ENCODE measurements around the gene RBP7. TPM values are rescaled to one million over a fixed set of nuclear protein-coding genes. Genes with fewer than 3 reads are reported as not detected.

RBP7 gene
- polyA plus RNA-seq, 1 of the 3 experiments (the other 2 are of a cell fraction): 2.5 TPM

- TF ChIP-seq REST (IDR thresholded peaks at IDR 0.05; ENCODE audit: low read depth, low read length): no peak
Observed at GRCh38 chr1:9960011-9960410, 37.0 kb upstream of the RBP7 start (continued).

GRCh38 chr1:9960706-9961562 lies 36.1 kb upstream of the RBP7 start:
- Histone ChIP-seq H3K9me3 (no peaks in the 10 kb centered on the region), H3K4me1 (ENCODE audit: control insufficient read depth in 1 of 2, insufficient read depth in 2 of 2, low read depth in 1 of 2, low read length in 1 of 2) (peaks cover 0 to 5% of the 10 kb centered on the region in 2 experiments; a peak in 1 of 4 replicates), H3K27me3 (ENCODE audit: insufficient read depth) (no peaks in the 10 kb centered on the region), H3K27ac (ENCODE audit: low read depth in 2 of 2, low read length in 1 of 2) (no peak overlapping the region), H2AFZ (ENCODE audit: low read depth) (no peak overlapping the region), H3K4me2 (no peak overlapping the region), H3K9ac (no peak overlapping the region), H3F3A (replicated peaks; ENCODE audit: insufficient read depth) (no peaks in the 10 kb centered on the region), H4K20me1 (ENCODE audit: insufficient read depth) (no peaks in the 10 kb centered on the region), H3K79me2 (ENCODE audit: insufficient read depth) (no peaks in the 10 kb centered on the region), H3K4me3 (ENCODE audit: low read depth in 2 of 2, low read length in 1 of 2) (no peak overlapping the region), H3K9me2 (no peaks in the 10 kb centered on the region), H3K36me3 (replicated peaks in 1 of 2; ENCODE audit: control insufficient read depth in 1 of 2, insufficient read depth in 2 of 2, low read length in 1 of 2) (no peaks in the 10 kb centered on the region)
- POLR2A ChIA-PET: interaction anchor here (1.0 kb wide), 1 partner anchor 18 kb away, joined by 4 read pairs; the partner anchor contains the start of genes LZIC and NMNAT1
- 93% methylated on average over 10 of the region's 12 CpGs for WGBS (ENCODE audit: low lambda C conversion rate)
- TF ChIP-seq RCOR1 (IDR thresholded peaks at IDR 0.05; ENCODE audit: low read length): no peak
- TF ChIP-seq YY1 (IDR thresholded peaks at IDR 0.05; ENCODE audit: low read depth): no peak
- TF ChIP-seq FOSL2 (IDR thresholded peaks at IDR 0.05; ENCODE audit: borderline replicate concordance, low read depth): no peak
- TF ChIP-seq FOXM1 (IDR thresholded peaks at IDR 0.05; ENCODE audit: low read depth): no peak
- no peak for TF ChIP-seq TCF12 (IDR thresholded peaks at IDR 0.05)
- no peak for TF ChIP-seq GABPA (IDR thresholded peaks at IDR 0.05; ENCODE audit: low read depth)
- TF ChIP-seq REST (IDR thresholded peaks at IDR 0.05; ENCODE audit: low read depth, low read length): no peak
- no peak for TF ChIP-seq ELF1 (IDR thresholded peaks at IDR 0.05)
- no peak for TF ChIP-seq RFX5 (IDR thresholded peaks at IDR 0.05; ENCODE audit: low read length)
- no peak for TF ChIP-seq MXI1 (IDR thresholded peaks at IDR 0.05; ENCODE audit: low read depth, low read length)
- TF ChIP-seq, protein P1, sequence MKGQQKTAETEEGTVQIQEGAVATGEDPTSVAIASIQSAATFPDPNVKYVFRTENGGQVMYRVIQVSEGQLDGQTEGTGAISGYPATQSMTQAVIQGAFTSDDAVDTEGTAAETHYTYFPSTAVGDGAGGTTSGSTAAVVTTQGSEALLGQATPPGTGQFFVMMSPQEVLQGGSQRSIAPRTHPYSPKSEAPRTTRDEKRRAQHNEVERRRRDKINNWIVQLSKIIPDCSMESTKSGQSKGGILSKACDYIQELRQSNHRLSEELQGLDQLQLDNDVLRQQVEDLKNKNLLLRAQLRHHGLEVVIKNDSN (IDR thresholded peaks at IDR 0.05; ENCODE audit: borderline replicate concordance, low read depth): no peak
- DNase-seq: no peak
- CTCF ChIA-PET: interaction anchor here (0.8 to 2.2 kb wide), 4 partner anchors 10 to 249 kb away, joined by 3 to 18 read pairs (median 4); partner anchors contain the start of genes KIF1B and UBE4B
